ENCODE results near the gene PLCB1.

PLCB1 gene

GRCh38 chr20:8388141-8388540 is 256.1 kb downstream of the PLCB1 start:
- H3K36me3 ChIP-seq (ENCODE audit: insufficient read depth, low read length): no peaks in the 10 kb centered on the region
- peaks cover 37% of the 10 kb centered on the region for H3K4me1 ChIP-seq (ENCODE audit: insufficient read depth, low read length)
- no peak overlapping the region for H3K4me3 ChIP-seq (ENCODE audit: low read depth in 1 of 2, low read length in 2 of 2)
- no peak for DNase-seq
- H2AFZ ChIP-seq (ENCODE audit: low read depth, low read length): no peak overlapping the region
- no peak overlapping the region; the same call in 1 of the 2 replicates for H3K27ac ChIP-seq (ENCODE audit: low read length)
- H4K20me1 ChIP-seq (ENCODE audit: insufficient read depth, low read length): peaks cover 7% of the 10 kb centered on the region; the same call in 1 of the 2 replicates
- TF ChIP-seq EZH2 (IDR thresholded peaks at IDR 0.05; ENCODE audit: borderline replicate concordance, low read depth, low read length, severe bottlenecking) (no peak), CTCF (IDR thresholded peaks at IDR 0.05; ENCODE audit: borderline replicate concordance, extremely low read depth, low read length, poor library complexity, severe bottlenecking) (no peak)
- H3K9ac ChIP-seq (ENCODE audit: low read depth, low read length): no peak overlapping the region
- no peaks in the 10 kb centered on the region for H3K9me3 ChIP-seq (ENCODE audit: insufficient read depth, low read length, severe bottlenecking)
- H3K27me3 ChIP-seq (ENCODE audit: insufficient read depth, low read length, poor library complexity): no peaks in the 10 kb centered on the region
- H3K79me2 ChIP-seq (ENCODE audit: insufficient read depth, low read length): peaks cover 78% of the 10 kb centered on the region
- ATAC-seq (ENCODE audit: insufficient read depth, low read depth): no peak
- H3K4me2 ChIP-seq (ENCODE audit: insufficient read depth, low read length): no peak overlapping the region

GRCh38 chr20:8388707-8389106 is 256.6 kb downstream of the PLCB1 start:
- Histone ChIP-seq H3K27me3 (ENCODE audit: insufficient read depth, low read length, poor library complexity) (no peaks in the 10 kb centered on the region), H3K4me1 (ENCODE audit: insufficient read depth, low read length) (peaks cover 37% of the 10 kb centered on the region), H4K20me1 (ENCODE audit: insufficient read depth, low read length) (peaks cover 7% of the 10 kb centered on the region; the same call in 1 of the 2 replicates), H3K4me3 (ENCODE audit: low read depth in 1 of 2, low read length in 2 of 2) (no peak overlapping the region), H3K36me3 (ENCODE audit: insufficient read depth, low read length) (no peaks in the 10 kb centered on the region), H3K4me2 (ENCODE audit: insufficient read depth, low read length) (no peak overlapping the region), H3K79me2 (ENCODE audit: insufficient read depth, low read length) (peaks cover 83% of the 10 kb centered on the region), H3K27ac (ENCODE audit: low read length) (no peak overlapping the region), H3K9ac (ENCODE audit: low read depth, low read length) (no peak overlapping the region), H3K9me3 (ENCODE audit: insufficient read depth, low read length, severe bottlenecking) (no peaks in the 10 kb centered on the region), H2AFZ (ENCODE audit: low read depth, low read length) (no peak overlapping the region)
- DNase-seq (no peak), ATAC-seq (ENCODE audit: insufficient read depth, low read depth) (no peak)
- no peak for TF ChIP-seq CTCF (IDR thresholded peaks at IDR 0.05; ENCODE audit: borderline replicate concordance, extremely low read depth, low read length, poor library complexity, severe bottlenecking)
- TF ChIP-seq EZH2 (IDR thresholded peaks at IDR 0.05; ENCODE audit: borderline replicate concordance, low read depth, low read length, severe bottlenecking): no peak

- no peaks in the 10 kb centered on the region for H3K27me3 ChIP-seq (ENCODE audit: insufficient read depth, low read length, poor library complexity)
- peaks cover 81% of the 10 kb centered on the region for H3K79me2 ChIP-seq (ENCODE audit: insufficient read depth, low read length)
- peaks cover 40% of the 10 kb centered on the region for H3K4me1 ChIP-seq (ENCODE audit: insufficient read depth, low read length)
- TF ChIP-seq CTCF (IDR thresholded peaks at IDR 0.05; ENCODE audit: borderline replicate concordance, extremely low read depth, low read length, poor library complexity, severe bottlenecking): peak; percentile 66
- no peak for TF ChIP-seq EZH2 (IDR thresholded peaks at IDR 0.05; ENCODE audit: borderline replicate concordance, low read depth, low read length, severe bottlenecking)
- no peak overlapping the region for H3K4me2 ChIP-seq (ENCODE audit: insufficient read depth, low read length)
- peak overlapping the region; percentile 47 for H3K27ac ChIP-seq (ENCODE audit: low read length)
- 0 out of 3 replicates have a peak, but pooled peaks have one; percentile 10 for ATAC-seq (ENCODE audit: insufficient read depth, low read depth)
- no peaks in the 10 kb centered on the region for H3K9me3 ChIP-seq (ENCODE audit: insufficient read depth, low read length, severe bottlenecking)
- no peak overlapping the region for H3K9ac ChIP-seq (ENCODE audit: low read depth, low read length)
- H4K20me1 ChIP-seq (ENCODE audit: insufficient read depth, low read length): peaks cover 9% of the 10 kb centered on the region; the same call in 1 of the 2 replicates
- no peak overlapping the region for H2AFZ ChIP-seq (ENCODE audit: low read depth, low read length)
- no peak for DNase-seq
- H3K4me3 ChIP-seq (ENCODE audit: low read depth in 1 of 2, low read length in 2 of 2): no peak overlapping the region
- no peaks in the 10 kb centered on the region for H3K36me3 ChIP-seq (ENCODE audit: insufficient read depth, low read length)
Measured at GRCh38 chr20:8389381-8390036, 257.4 kb downstream of the PLCB1 start.
